NOMO-1 treated with dmso at 0.1 percent for 144 hours (cell line): ENCODE data around the gene RB1.
"Not testable (repeated sequence)": the region's sequence is repeated elsewhere in the genome, so short reads cannot be mapped to it uniquely, and the experiment has no call there.

ENCODE experiments used
- DNase-seq: peaks from one replicate; lab custom pipeline; 2025; ENCODE audit not compliant: unreplicated experiment; lab: John Stamatoyannopoulos, UW

The RB1 gene

DNA sequence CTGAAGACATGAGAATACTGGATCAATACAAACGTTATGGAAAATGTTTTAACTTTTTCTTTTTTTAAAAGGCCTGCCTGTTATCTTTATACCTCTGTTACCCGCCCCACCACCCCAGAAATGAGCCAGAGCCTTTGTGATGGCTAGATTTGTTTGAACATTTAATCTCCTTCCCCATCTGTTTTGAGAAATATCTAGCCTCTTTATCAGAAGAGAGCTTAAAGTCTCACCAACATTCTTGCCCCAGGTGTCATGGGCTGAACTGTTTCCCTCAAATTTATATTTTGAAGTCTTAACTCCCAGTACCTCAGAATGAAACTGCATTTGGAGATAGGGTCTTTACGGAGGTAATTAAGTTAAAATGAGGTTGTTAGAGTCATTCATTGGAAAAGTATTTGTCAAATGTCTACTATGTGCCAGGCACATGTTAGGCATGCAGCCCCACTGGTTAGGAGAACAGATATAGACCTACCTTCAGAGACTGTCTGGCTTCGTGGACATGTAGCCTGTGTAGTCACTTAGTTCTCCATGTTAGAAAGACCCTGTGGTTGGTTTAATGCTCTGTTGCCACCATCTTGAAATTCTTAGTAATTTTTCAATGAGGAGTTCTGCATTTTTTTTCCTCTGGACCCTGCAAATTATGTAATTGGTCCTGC is 6.3 kb upstream of the RB1 start:
- DNase-seq = no peak

GRCh38 chr13:48299591-48299990 is 4.0 kb upstream of the RB1 start:
- no peak for DNase-seq

DNA sequence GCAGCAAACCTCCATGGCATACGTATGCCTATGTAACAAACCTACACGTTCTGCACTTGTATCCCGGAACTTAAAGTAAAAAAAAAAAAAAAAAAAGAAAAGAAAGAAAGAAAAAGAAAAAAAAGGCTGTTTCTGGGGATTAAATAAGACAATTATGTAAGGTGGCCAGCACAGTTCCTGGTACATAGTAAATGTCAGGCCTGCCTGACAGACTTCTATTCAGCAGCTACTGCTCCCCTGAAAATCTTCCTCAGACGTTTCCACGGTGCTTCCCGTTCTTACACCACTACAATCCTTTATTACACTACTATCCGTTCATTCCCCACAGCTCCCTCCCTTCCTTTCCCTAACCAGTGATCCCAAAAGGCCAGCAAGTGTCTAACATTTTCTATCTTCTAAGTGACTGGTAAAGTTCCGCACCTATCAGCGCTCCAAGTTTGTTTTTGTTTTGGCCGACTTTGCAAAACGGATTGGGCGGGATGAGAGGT is 636 bp upstream of the RB1 start:
- DNase-seq = no peak

- DNase-seq = peak; percentile 86
Observed at GRCh38 chr13:48304143-48304876, 759 bp downstream of the RB1 start.

DNA sequence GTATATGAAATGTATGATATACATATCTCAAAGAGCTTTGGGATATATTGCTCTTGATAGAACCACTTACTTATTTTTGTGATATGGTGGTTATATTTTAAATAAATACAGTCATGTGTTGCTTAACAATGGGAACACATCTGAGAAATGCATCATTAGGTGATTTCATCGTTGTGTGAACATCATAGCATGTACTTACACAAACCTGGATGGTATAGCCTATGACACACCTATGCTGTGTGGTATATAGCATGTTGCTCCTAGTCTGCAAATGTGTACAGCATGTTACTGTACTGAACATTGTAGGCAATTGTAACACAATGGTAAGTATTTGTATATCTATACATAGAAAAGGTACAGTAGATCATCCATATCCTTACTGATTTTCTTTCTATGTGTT is 7.7 kb downstream of the RB1 start:
- no peak for DNase-seq

GRCh38 chr13:48315969-48316650 is 12.6 kb downstream of the RB1 start:
- no peak for DNase-seq

GRCh38 chr13:48316826-48317510 is 13.4 kb downstream of the RB1 start:
- no peak for DNase-seq

GRCh38 chr13:48317511-48318376 is 14.2 kb downstream of the RB1 start:
- DNase-seq = no peak

DNA sequence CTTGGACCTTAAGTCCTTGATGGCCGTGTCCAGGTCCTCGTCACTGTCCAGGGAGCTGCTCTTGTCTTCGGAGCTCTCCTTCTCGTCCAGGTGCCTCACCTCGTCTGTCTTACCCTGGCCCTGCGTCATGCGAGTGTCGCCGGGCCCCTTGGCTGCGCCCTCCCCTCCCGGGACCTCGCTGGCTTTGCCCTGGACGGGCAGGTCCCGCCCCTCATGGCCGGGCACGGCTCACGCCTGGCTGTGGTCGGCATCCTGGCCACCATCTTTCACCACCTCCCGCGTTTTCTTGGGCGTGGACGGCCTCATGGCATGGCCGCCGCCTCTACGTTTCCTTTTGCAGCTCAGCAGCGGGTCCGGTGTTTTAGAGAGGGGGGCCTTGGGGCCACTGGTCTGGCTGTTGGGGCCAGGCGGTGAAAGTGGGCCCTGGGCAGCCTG is 14.8 kb downstream of the RB1 start:
- DNase-seq = no peak

GRCh38 chr13:48318821-48319511 is 15.4 kb downstream of the RB1 start:
- DNase-seq = no peak

- no peak for DNase-seq
Observed at GRCh38 chr13:48319531-48320398, 16.2 kb downstream of the RB1 start.

- no peak for DNase-seq
Observed at GRCh38 chr13:48320399-48320790, 16.8 kb downstream of the RB1 start.

- DNase-seq = no peak
Observed at GRCh38 chr13:48320891-48321510, 17.4 kb downstream of the RB1 start.

DNA sequence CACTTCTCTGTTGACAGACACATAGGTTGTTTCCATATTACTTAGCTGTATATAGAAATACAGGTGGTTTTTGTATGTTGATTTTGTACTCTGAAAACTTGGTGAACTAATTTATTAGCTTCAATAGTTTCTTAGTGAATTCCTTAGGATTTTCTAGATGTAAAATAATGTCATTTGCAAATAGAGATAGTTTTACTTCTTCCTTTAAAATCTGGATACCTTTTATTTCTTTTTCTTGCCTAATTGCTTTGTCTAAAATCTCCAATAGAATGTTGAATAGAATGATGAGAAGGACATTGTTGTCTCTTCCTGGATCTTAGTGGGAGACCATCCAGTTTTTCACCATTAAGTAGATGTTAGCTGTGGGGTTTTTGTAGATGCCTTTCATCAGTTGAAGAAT is 18.7 kb downstream of the RB1 start:
- DNase-seq = no peak

- no peak for DNase-seq
Observed at GRCh38 chr13:48333976-48334375, 30.4 kb downstream of the RB1 start.

GRCh38 chr13:48334534-48335127 is 31.1 kb downstream of the RB1 start:
- no peak for DNase-seq

DNA sequence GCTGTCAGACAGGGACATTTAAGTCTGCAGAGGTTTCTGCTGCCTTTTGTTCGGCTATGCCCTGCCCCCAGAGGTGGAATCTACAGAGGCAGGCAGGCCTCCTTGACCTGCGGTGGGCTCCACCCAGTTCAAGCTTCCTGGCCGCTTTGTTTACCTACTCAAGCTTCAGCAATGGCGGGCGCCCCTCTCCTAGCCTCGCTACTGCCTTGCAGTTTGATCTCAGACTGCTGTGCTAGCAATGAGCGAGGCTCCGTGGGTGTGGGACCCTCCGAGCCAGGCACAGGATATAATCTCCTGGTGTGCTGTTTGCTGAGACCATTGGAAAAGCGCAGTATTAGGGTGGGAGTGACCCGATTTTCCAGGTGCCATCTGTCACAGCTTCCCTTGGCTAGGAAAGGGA is 35.6 kb downstream of the RB1 start:
- DNase-seq = not testable (repeated sequence)

DNA sequence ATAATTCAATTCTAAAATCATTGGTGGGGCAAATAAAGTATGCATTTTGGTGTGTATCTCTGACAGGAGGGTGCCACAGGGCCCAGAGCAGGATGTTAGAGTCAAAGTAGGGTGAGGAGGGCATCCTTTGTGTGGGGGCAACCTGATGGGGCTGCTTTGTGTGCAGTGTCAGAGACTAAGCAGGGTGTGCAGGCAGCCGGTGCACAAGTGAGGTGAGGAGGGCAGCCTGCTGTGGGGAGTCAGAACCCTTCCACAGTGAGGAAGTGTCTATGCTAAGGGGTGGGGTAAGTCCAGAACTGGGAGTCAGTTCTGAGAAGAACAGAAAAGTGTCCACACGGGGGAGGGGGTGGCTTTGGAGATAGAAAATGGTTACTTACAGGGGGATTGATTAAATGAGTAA is 40.7 kb downstream of the RB1 start:
- no peak for DNase-seq
